Mucosa of descending colon (tissue), 3 donors: ENCODE results near the gene DPYSL5. TPM values are rescaled to one million over a fixed set of nuclear protein-coding genes. Genes with fewer than 3 reads are reported as not detected.

Experiments used
- ATAC-seq: fragments of 200-7000 bp; cut with Tn5 transposase; one replicate; pipeline ENCODE4 v1.9.1; 2020; ENCODE audit warnings: mild to moderate bottlenecking, moderate library complexity
- DNase-seq, 3 donors: peaks; one replicate each; pipeline ENCODE4 v3.0.0-alpha.2; 2020
- H3K36me3 ChIP-seq: fragments of 200-600 bp; one replicate; pipeline ENCODE4 v1.8.0; 2021; ENCODE audit warnings: low read depth, mild to moderate bottlenecking
- H3K4me1 ChIP-seq: fragments of 200-600 bp; one replicate; pipeline ENCODE4 v1.8.0; 2021; ENCODE audit warnings: low read depth, mild to moderate bottlenecking
- H3K4me3 ChIP-seq: fragments of 200-600 bp; one replicate; pipeline ENCODE4 v1.8.0; 2021; ENCODE audit warnings: mild to moderate bottlenecking
- H3K9me3 ChIP-seq: fragments of 200-600 bp; one replicate; pipeline ENCODE4 v1.8.0; 2021; ENCODE audit warnings: mild to moderate bottlenecking
- intact Hi-C, 2 donors: fragments of 100-400 bp; cut with DNase I in 1 of 2; cut with micrococcal nuclease in 1 of 2; formaldehyde crosslinking; loops; one replicate each; pipeline versions ENCODE4 v1.11.0 to v1.11.1; 2022; cut with DNase I, micrococcal nuclease
- total RNA-seq, 3 donors: library from RNA; stranded (reverse); fragmentation: NEBNext Ultra II Directional in 2 of 3; extraction: Animal tissue kit (Norgen Biotek cat#: 25700) in 2 of 3; gene quantifications; one replicate each; pipeline versions ENCODE4 v1.2.1 to v1.2.4, GENCODE V29; 2021 to 2023
- TF ChIP-seq, protein P1 (sequence below): fragments of 200-600 bp; IDR thresholded peaks from one replicate; pipeline ENCODE4 v1.8.0; 2022; ENCODE audit warnings: antibody characterized with exemption, mild to moderate bottlenecking
- donor health status: DM: no; HTN: no; CAD: no; lungs with moderate emphysema.
- donor health status: DM: no; HTN: no; CAD: no.
- donor health status: DM: no; HTN: yes; CAD: no.

DPYSL5 gene
- total RNA-seq, 3 donors from 2014 or later: 0.24 to 1.3 (median 0.38) TPM

DNA sequence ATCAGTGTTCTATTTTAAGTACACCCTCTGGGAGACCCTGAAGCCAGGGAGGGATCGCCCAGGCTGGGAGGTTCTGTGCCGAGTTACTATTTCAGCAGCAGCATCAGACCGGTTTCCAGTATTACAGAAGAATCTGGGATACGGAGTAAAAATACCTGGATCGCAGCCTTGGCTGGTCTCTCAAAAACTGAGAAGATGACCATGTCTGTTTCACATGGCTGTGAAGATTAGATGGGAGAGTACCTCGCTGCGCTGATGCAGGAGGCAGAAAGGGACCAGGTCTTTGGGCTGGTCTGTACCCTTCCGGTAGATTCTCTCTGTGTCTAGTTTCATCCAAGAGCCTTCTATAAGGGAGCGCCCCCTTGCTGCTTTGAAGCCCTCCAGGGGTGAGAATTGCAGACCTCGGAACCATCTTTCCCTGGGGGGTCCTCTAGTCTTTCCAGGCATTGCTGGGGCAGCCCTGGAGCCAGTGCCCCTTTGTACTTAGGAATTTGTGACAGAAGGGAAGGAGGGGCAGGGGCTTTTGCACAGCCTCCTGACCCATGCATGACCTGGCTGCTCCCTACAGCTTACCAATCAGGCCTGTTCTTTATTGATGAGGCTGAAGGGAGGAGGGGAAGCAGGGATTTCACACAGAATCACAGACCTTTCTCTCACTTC is 66.2 kb downstream of the DPYSL5 start:
- no peaks in the 10 kb centered on the region for H3K36me3 ChIP-seq
- intact Hi-C loops: no loop called here
- DNase-seq (no peak), ATAC-seq (no peak)
- no peaks in the 10 kb centered on the region for H3K4me1 ChIP-seq
- TF ChIP-seq, protein P1, sequence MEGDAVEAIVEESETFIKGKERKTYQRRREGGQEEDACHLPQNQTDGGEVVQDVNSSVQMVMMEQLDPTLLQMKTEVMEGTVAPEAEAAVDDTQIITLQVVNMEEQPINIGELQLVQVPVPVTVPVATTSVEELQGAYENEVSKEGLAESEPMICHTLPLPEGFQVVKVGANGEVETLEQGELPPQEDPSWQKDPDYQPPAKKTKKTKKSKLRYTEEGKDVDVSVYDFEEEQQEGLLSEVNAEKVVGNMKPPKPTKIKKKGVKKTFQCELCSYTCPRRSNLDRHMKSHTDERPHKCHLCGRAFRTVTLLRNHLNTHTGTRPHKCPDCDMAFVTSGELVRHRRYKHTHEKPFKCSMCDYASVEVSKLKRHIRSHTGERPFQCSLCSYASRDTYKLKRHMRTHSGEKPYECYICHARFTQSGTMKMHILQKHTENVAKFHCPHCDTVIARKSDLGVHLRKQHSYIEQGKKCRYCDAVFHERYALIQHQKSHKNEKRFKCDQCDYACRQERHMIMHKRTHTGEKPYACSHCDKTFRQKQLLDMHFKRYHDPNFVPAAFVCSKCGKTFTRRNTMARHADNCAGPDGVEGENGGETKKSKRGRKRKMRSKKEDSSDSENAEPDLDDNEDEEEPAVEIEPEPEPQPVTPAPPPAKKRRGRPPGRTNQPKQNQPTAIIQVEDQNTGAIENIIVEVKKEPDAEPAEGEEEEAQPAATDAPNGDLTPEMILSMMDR: no peak
- no peak overlapping the region for H3K4me3 ChIP-seq
- no peaks in the 10 kb centered on the region for H3K9me3 ChIP-seq

DNA sequence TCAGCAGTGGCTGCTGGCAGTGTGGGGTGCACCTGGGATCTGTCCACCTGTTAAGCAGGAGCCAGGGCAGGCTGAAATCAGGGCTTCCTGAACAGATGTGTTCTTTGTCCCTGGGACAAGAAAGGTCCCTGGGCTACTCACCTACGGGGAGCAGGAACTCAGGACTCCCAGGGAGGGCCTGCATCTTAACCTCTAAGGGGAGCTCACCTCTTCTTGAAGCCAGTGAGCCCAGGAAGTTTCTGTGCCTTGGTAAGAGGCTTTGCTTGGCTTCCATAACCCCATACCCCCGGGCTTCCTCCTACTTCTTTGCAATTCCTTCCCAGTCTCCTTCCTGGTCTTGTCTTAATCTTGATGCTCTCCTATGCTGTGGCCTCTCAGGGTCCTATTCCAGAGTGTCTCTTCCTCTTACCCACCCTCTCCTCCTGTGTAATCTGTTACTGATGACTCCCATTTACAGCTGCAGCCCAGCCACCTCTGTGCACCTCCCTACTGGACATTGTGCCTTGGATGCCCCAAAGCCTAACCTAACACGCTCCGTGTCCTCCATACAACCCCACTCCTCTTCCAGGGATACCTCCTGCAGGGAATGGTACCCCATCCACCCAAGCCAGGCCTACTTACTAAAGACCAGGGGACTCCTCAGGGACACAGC is 66.9 kb downstream of the DPYSL5 start:
- Histone ChIP-seq H3K4me3 (no peak overlapping the region), H3K9me3 (no peaks in the 10 kb centered on the region), H3K4me1 (no peaks in the 10 kb centered on the region), H3K36me3 (no peaks in the 10 kb centered on the region)
- intact Hi-C loops: no loop called here
- TF ChIP-seq, protein P1: no peak
- no peak for ATAC-seq
- no peak for DNase-seq

DNA sequence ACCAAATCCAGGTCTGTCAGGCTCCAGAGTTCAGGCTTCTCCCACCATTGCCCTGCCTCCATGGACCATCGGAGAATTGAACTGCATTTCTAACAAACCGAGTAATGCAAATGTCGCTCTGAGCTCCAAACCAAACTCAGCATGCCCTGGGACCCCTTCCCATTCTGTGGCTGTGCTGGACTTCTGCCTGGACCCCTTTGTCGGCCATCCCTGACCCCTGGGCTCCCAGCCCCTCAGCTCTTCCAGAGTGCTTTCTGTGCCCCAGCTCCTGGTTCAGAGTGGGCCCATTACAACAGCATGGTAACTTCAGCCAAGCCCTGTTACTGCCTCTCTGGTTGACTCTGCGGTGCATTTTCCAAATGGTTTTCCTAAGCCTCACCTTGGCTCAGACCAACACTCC is 67.4 kb downstream of the DPYSL5 start:
- no peak for DNase-seq
- Histone ChIP-seq H3K4me1 (no peaks in the 10 kb centered on the region), H3K4me3 (no peak overlapping the region), H3K36me3 (no peaks in the 10 kb centered on the region), H3K9me3 (no peaks in the 10 kb centered on the region)
- intact Hi-C loops: no loop called here
- no peak for ATAC-seq
- TF ChIP-seq, protein P1: no peak

DNA sequence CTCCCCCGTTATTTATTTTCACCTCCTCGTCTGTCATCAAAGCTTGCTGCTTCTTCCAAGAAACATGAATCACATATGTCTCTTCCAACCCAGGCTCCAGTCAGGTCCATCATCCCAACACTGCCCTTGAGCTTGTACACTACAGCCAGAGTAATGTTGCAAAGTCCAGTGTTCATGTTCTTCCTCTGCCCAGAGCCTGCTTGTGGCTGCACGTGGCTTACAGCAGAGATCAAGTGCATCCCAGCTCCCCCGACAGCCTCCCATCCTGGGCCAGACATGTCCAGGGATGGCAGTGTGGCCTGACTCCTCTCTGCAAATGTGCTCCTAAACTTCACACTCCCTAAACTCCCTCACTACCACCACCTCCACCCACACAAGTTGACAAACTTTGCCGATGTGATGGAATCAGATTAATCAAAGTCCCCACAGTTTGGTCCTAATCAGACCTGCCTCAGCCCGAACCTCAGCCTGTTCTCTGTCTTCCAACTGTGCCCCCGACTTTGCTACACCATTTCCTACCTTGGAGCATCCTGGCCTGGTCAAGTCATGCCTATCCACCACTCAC is 68.3 kb downstream of the DPYSL5 start:
- ATAC-seq: no peak
- Histone ChIP-seq H3K9me3 (no peaks in the 10 kb centered on the region), H3K4me1 (no peaks in the 10 kb centered on the region), H3K36me3 (no peaks in the 10 kb centered on the region), H3K4me3 (no peak overlapping the region)
- TF ChIP-seq, protein P1: no peak
- DNase-seq: no peak
- intact Hi-C loops: no loop called here

DNA sequence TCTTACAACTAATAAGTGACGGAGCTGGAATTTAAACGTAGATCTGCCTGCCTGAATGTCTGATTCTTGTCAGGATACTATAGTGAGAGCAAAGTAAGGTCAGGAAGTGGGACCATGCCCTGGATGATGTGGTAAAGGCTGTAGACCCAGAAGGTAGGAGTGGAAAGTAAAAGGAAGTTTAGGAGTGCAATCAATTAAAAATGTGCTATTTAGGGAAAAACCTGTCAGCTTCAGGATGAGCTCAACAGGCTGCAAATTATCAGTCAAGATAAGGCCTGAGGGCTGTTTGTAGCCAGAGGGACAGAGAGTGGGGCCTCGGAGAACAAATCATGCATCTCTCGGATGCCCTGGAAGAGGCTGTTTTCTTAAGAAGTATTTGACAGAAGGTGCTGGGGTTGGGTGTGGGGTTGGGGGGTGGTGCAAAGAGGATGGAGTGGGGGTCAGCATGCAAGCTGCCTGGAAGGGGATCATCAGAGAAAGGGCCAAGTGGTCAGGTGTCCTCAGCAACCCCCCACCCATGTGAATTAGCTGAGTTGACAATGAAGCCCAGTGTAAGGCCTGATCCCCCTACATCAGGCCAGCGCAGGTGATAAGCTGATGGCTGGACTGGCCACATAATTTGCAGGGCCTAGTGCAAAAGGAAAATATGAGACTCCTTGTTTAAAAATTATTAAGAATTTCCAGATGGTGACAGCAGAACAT is 69.4 kb downstream of the DPYSL5 start:
- DNase-seq (no peak), ATAC-seq (no peak)
- Histone ChIP-seq H3K36me3 (no peaks in the 10 kb centered on the region), H3K9me3 (no peaks in the 10 kb centered on the region), H3K4me1 (no peaks in the 10 kb centered on the region), H3K4me3 (no peak overlapping the region)
- TF ChIP-seq, protein P1: no peak
- intact Hi-C loops: no loop called here
